H9 (cell line): ENCODE data around the gene LAMA5. TPM values are rescaled to one million over a fixed set of nuclear protein-coding genes. Genes with fewer than 3 reads are reported as not detected.

Experiments
- DNase-seq: peaks from one replicate; pipeline ENCODE4 v3.0.0-alpha.2; 2017
- H2AFZ ChIP-seq: one replicate; pipeline ENCODE4 v1.6.1; 2013; ENCODE audit warnings: mild to moderate bottlenecking, low read length, control low read depth, moderate library complexity
- H2AK5ac ChIP-seq: 2 replicates; pipeline ENCODE4 v1.6.1; 2013; ENCODE audit warnings: low read length, control low read depth, mixed read lengths; ENCODE audit not compliant: insufficient read length
- H2BK120ac ChIP-seq: one replicate; pipeline ENCODE4 v1.6.1; 2013; ENCODE audit warnings: low read depth, mild to moderate bottlenecking, low read length, control low read depth, inconsistent platforms; ENCODE audit not compliant: poor library complexity, severe bottlenecking
- H2BK12ac ChIP-seq: 2 replicates; pipeline ENCODE4 v1.6.1; 2013; ENCODE audit warnings: low read length, control low read depth, mixed read lengths, low read depth; ENCODE audit not compliant: insufficient read length
- H2BK15ac ChIP-seq: 2 replicates; pipeline ENCODE4 v1.6.1; 2013; ENCODE audit warnings: low read depth, low read length, control low read depth
- H2BK20ac ChIP-seq: one replicate; pipeline ENCODE4 v1.6.1; 2013; ENCODE audit warnings: low read depth, mild to moderate bottlenecking, low read length, control low read depth, inconsistent platforms; ENCODE audit not compliant: poor library complexity, severe bottlenecking
- H2BK5ac ChIP-seq: 2 replicates; pipeline ENCODE4 v1.6.1; 2013; ENCODE audit warnings: low read length, control low read depth, mixed read lengths; ENCODE audit not compliant: insufficient read length
- H3K14ac ChIP-seq: 2 replicates; pipeline ENCODE4 v1.6.1; 2013; ENCODE audit warnings: low read length, control low read depth; ENCODE audit not compliant: insufficient read depth
- H3K18ac ChIP-seq: 2 replicates; pipeline ENCODE4 v1.6.1; 2013; ENCODE audit warnings: low read depth, mild to moderate bottlenecking, mixed read lengths, low read length, control low read depth; ENCODE audit not compliant: insufficient read length
- H3K23ac ChIP-seq: 2 replicates; pipeline ENCODE4 v1.6.1; 2013; ENCODE audit warnings: low read length, control low read depth, mixed read lengths, low read depth; ENCODE audit not compliant: insufficient read length
- H3K23me2 ChIP-seq: 2 replicates; pipeline ENCODE4 v1.6.1; 2013; ENCODE audit warnings: low read depth, mild to moderate bottlenecking, mixed read lengths, low read length, control low read depth; ENCODE audit not compliant: insufficient read length, poor library complexity, severe bottlenecking
- H3K27ac ChIP-seq: 2 replicates; pipeline ENCODE4 v1.5.1; 2013; ENCODE audit warnings: low read length, control low read depth, mixed read lengths, low read depth; ENCODE audit not compliant: insufficient read length
- H3K27me3 ChIP-seq: 2 replicates; pipeline ENCODE4 v1.6.1; 2013; ENCODE audit warnings: low read length, control low read depth, inconsistent platforms; ENCODE audit not compliant: insufficient read depth
- H3K4ac ChIP-seq: 2 replicates; pipeline ENCODE4 v1.6.1; 2013; ENCODE audit warnings: low read depth, mild to moderate bottlenecking, control low read depth, inconsistent platforms, low read length, moderate library complexity
- H3K4me1 ChIP-seq: 2 replicates; pipeline ENCODE4 v1.6.1; 2013; ENCODE audit warnings: low read length, control low read depth, inconsistent platforms; ENCODE audit not compliant: insufficient read depth
- H3K4me2 ChIP-seq: 2 replicates; pipeline ENCODE4 v1.6.1; 2013; ENCODE audit warnings: low read length, control low read depth, mixed read lengths; ENCODE audit not compliant: insufficient read length, insufficient read depth
- H3K56ac ChIP-seq: 2 replicates; pipeline ENCODE4 v1.6.1; 2013; ENCODE audit warnings: low read depth, mild to moderate bottlenecking, mixed read lengths, low read length, control low read depth; ENCODE audit not compliant: insufficient read length
- H3K79me1 ChIP-seq: 2 replicates; pipeline ENCODE4 v1.6.1; 2013; ENCODE audit warnings: low read depth, mild to moderate bottlenecking, moderate library complexity, low read length, control low read depth, inconsistent platforms; ENCODE audit not compliant: insufficient read depth, poor library complexity, severe bottlenecking
- H3K79me2 ChIP-seq: 2 replicates; pipeline ENCODE4 v1.6.1; 2013; ENCODE audit warnings: low read length, control low read depth, inconsistent platforms; ENCODE audit not compliant: insufficient read depth
- H3K9ac ChIP-seq: 2 replicates; pipeline ENCODE4 v1.6.1; 2013; ENCODE audit warnings: low read length, control low read depth, mixed read lengths; ENCODE audit not compliant: insufficient read length; ENCODE audit errors: extremely low read depth
- H3K9me3 ChIP-seq: one replicate; pipeline ENCODE4 v1.6.1; 2013; ENCODE audit warnings: low read depth, low read length, inconsistent platforms; ENCODE audit not compliant: control insufficient read depth
- H3T11ph ChIP-seq: one replicate; pipeline ENCODE4 v1.6.1; 2013; ENCODE audit warnings: mild to moderate bottlenecking, low read length, control low read depth, inconsistent platforms
- H4K20me1 ChIP-seq: one replicate; pipeline ENCODE4 v1.6.1; 2013; ENCODE audit not compliant: control insufficient read depth, insufficient read length, insufficient read depth
- H4K5ac ChIP-seq: 2 replicates; pipeline ENCODE4 v1.6.1; 2013; ENCODE audit warnings: low read depth, mild to moderate bottlenecking, mixed read lengths, low read length, control low read depth; ENCODE audit not compliant: insufficient read length
- H4K8ac ChIP-seq: replicated peaks from 2 replicates; pipeline ENCODE4 v1.6.1; 2013; ENCODE audit warnings: low read length, control low read depth, mixed read lengths, low read depth; ENCODE audit not compliant: insufficient read length
- H4K91ac ChIP-seq: 2 replicates; pipeline ENCODE4 v1.6.1; 2013; ENCODE audit warnings: low read depth, mild to moderate bottlenecking, moderate library complexity, mixed read lengths, low read length, control low read depth; ENCODE audit not compliant: insufficient read length
- H3K27ac Mint-ChIP-seq, 3 experiments: 2 replicates in 2 of 3; 3 replicates in 1 of 3; pipeline ENCODE4 v1.8.0; 2020 to 2021; ENCODE audit warnings: mixed read lengths in 3 of 3, mild to moderate bottlenecking in 1 of 3, moderate library complexity in 1 of 3
- H3K27me3 Mint-ChIP-seq: 2 replicates; pipeline ENCODE4 v1.8.0; 2021; ENCODE audit warnings: low read depth, mild to moderate bottlenecking, moderate library complexity, mixed read lengths
- H3K36me3 Mint-ChIP-seq, 3 experiments: 2 replicates in 2 of 3; 3 replicates in 1 of 3; pipeline ENCODE4 v1.8.0; 2020 to 2021; ENCODE audit warnings: low read depth in 3 of 3, mixed read lengths in 3 of 3; ENCODE audit not compliant: insufficient read depth in 1 of 3
- H3K4me1 Mint-ChIP-seq, 2 experiments: 2 replicates each; pipeline ENCODE4 v1.8.0; 2020; ENCODE audit warnings: mixed read lengths in 2 of 2
- H3K4me3 Mint-ChIP-seq, 2 experiments: 2 replicates in 1 of 2; 3 replicates in 1 of 2; pipeline ENCODE4 v1.8.0; 2020 to 2021; ENCODE audit warnings: mild to moderate bottlenecking in 2 of 2, mixed read lengths in 2 of 2, moderate library complexity in 1 of 2
- H3K9me3 Mint-ChIP-seq, 2 experiments: 2 replicates in 1 of 2; 3 replicates in 1 of 2; pipeline ENCODE4 v1.8.0; 2020; ENCODE audit warnings: mild to moderate bottlenecking in 2 of 2, mixed read lengths in 2 of 2, moderate library complexity in 1 of 2
- CTCF ChIP-seq: fragments of 200-600 bp; sonication (generic); conservative IDR thresholded peaks from 3 replicates; pipeline ENCODE4 v1.8.0; 2021; ENCODE audit warnings: antibody characterized with exemption, mild to moderate bottlenecking
- WGBS: extraction: QIAGEN DNeasy Blood & Tissue Kit; methylation state at CpG from one replicate; pipeline ENCODE4 v1.1.7; 2013; ENCODE audit warnings: missing lambda C conversion rate, low lambda C conversion rate, mixed read lengths; ENCODE audit not compliant: insufficient read length; ENCODE audit errors: extremely low coverage; 5-methylcytosine and 5-hydroxymethylcytosine counted together
- total RNA-seq: library from RNA; stranded (reverse); gene quantifications from 2 replicates; pipeline ENCODE4 v1.2.1, GENCODE V29; 2021

The LAMA5 gene
- total RNA-seq, 1 experiment from 2014 or later, result 200 TPM

GRCh38 chr20:62378215-62378614, 11.1 kb upstream of the LAMA5 start:
- Histone ChIP-seq H2AFZ (no peak overlapping the region), H4K8ac (no peak overlapping the region), H2BK120ac (no peak overlapping the region), H4K5ac (no peak overlapping the region), H2BK12ac (no peak overlapping the region), H2BK5ac (no peak overlapping the region), H3K9ac (no peak overlapping the region), H3K27ac (no peak overlapping the region), H3K56ac (no peak overlapping the region), H2BK15ac (no peak overlapping the region), H3K9me3 (no peaks in the 10 kb centered on the region), H3K23ac (no peak overlapping the region), H4K20me1 (no peaks in the 10 kb centered on the region), H3K79me1 (no peaks in the 10 kb centered on the region), H3K23me2 (no peaks in the 10 kb centered on the region), H3K79me2 (no peaks in the 10 kb centered on the region), H2AK5ac (no peak overlapping the region), H3K14ac (0 out of 2 replicates have a peak overlapping the region, but pooled peaks have one; percentile 39), H3K18ac (peak overlapping the region; percentile 34), H3T11ph (no peak overlapping the region), H3K4me1 (no peaks in the 10 kb centered on the region; the same call in 1 of the 2 replicates), H2BK20ac (no peak overlapping the region), H3K4ac (no peak overlapping the region), H3K4me2 (no peak overlapping the region), H4K91ac (peak overlapping the region; percentile 53), H3K27me3 (no peaks in the 10 kb centered on the region)
- no peak overlapping the region for H3K27ac Mint-ChIP-seq
- peaks cover 10 to 19% (median 12%) of the 10 kb centered on the region in 3 experiments for H3K36me3 Mint-ChIP-seq
- peaks cover 2% of the 10 kb centered on the region; the same call in 1 of the 2 replicates for H3K27me3 Mint-ChIP-seq
- H3K9me3 Mint-ChIP-seq, result peaks cover 5 to 10% of the 10 kb centered on the region in 2 experiments
- DNase-seq, result peak; percentile 70
- WGBS, result no CpG with 5 or more reads among the region's 22 CpGs
- H3K4me3 Mint-ChIP-seq, result no peak overlapping the region
- no peak for TF ChIP-seq CTCF
- peaks cover 21 to 27% of the 10 kb centered on the region in 2 experiments for H3K4me1 Mint-ChIP-seq
